Measurements from ENCODE around the gene ITGAE. TPM values are rescaled to one million over a fixed set of nuclear protein-coding genes. Genes with fewer than 3 reads are reported as not detected.
"Not testable (repeated sequence)": the region's sequence is repeated elsewhere in the genome, so short reads cannot be mapped to it uniquely, and the experiment has no call there.

ITGAE gene
- total and polyA plus RNA-seq, 7 experiments from 2014 or later = 16.3 to 44.9 (median 23.6) TPM

DNA sequence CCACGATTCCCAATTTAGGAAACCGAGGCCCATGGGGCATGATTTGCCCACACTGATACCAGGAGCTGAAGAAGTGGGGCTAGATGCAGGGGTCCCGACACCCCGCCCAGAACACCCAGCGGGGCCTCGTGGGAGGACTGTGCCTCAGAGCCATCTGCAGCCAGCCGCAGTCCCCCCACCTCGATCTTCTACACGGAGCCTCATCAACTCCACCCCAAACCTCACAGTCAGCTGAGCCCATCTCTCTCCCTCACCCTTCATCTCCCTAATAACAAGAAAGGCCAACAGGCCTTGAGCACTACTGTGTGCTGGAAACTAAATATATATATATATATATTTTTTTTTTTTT is 4.2 kb downstream of the ITGAE start:
- Mint-ChIP-seq H3K36me3 (no peaks in the 10 kb centered on the region), H3K4me3 (peak overlapping the region in 1 of 10 donors; percentile 46), H3K27ac (peak overlapping the region in 1 of 9 donors; percentile 24), H3K9me3 (no peaks in the 10 kb centered on the region), H3K27me3 (no peaks in the 10 kb centered on the region), H3K4me1 (peaks cover 0 to 25% (median 7%) of the 10 kb centered on the region in 7 donors)
- peaks cover 0 to 29% of the 10 kb centered on the region in 2 donors for H3K4me1 ChIP-seq (ENCODE audit: control insufficient read depth in 2 of 2, insufficient read depth in 2 of 2, low read length in 2 of 2)
- H3K4me3 ChIP-seq (ENCODE audit: low read length) = no peak overlapping the region
- DNase-seq (no peak), ATAC-seq (peak; percentile 10)
- ChIA-PET POLR2A (no interaction called here), CTCF (no interaction called here)
- H3K27ac ChIP-seq (ENCODE audit: low read depth, low read length) = no peak overlapping the region
- no peaks in the 10 kb centered on the region for H3K9me3 ChIP-seq (ENCODE audit: control insufficient read depth in 2 of 3, low read length in 3 of 3)
- no peaks in the 10 kb centered on the region for H3K36me3 ChIP-seq (ENCODE audit: control insufficient read depth in 2 of 3, insufficient read depth in 3 of 3, low read length in 3 of 3)
- H3K27me3 ChIP-seq (ENCODE audit: control insufficient read depth in 2 of 2, insufficient read depth in 2 of 2, low read length in 2 of 2) = no peaks in the 10 kb centered on the region
- intact Hi-C loops (cut with micrococcal nuclease) = loop anchor here in 1 of 2 donors (5.0 kb wide), 1 partner anchor 34 kb away; no protein-coding TSS in a partner anchor

DNA sequence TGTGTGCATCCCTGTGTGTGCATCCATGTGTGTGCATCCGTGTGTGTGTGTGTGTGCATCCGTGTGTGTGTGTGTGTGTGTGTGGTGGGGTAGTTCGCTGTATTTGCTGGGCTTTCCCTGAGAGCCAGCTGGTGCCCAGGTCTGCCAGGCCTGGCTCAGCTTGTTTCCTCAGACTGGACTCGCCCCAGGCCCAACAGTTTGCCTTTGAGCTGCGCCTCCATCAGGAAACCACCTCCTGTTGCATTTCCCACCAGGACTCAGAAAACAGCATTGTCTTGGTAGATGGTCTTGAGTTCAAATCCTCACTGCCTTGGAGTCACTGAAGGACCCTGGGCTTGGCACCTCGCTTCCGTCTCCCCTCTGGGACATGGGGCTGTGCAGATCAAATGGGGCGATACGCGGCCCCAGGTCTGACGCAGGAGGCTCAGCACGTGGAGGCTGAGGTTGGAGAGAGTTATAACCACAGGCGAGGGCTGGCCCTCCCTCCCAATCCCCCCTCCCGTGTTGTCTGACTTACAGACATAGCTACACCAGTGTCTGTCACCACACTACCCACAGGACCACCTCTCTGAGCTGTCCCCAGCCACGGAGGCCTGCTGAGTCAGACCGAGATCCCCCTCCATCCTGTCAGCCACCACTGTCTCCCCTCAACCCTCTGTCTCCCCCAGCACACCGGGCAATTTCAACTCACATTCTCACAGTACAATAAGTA is 4.7 kb downstream of the ITGAE start:
- Mint-ChIP-seq H3K36me3 (no peaks in the 10 kb centered on the region), H3K27ac (peak overlapping the region in 3 of 9 donors; percentile 23 to 49 (median 24)), H3K4me1 (peaks cover 0 to 30% (median 7%) of the 10 kb centered on the region in 7 donors), H3K9me3 (no peaks in the 10 kb centered on the region), H3K4me3 (peak overlapping the region in 1 of 10 donors; percentile 46), H3K27me3 (no peaks in the 10 kb centered on the region)
- H3K9me3 ChIP-seq (ENCODE audit: control insufficient read depth in 2 of 3, low read length in 3 of 3) = no peaks in the 10 kb centered on the region
- ChIA-PET CTCF (no interaction called here), POLR2A (no interaction called here)
- peaks cover 0 to 29% of the 10 kb centered on the region in 2 donors for H3K4me1 ChIP-seq (ENCODE audit: control insufficient read depth in 2 of 2, insufficient read depth in 2 of 2, low read length in 2 of 2)
- no peak overlapping the region for H3K4me3 ChIP-seq (ENCODE audit: low read length)
- H3K27ac ChIP-seq (ENCODE audit: low read depth, low read length) = no peak overlapping the region
- no peaks in the 10 kb centered on the region for H3K27me3 ChIP-seq (ENCODE audit: control insufficient read depth in 2 of 2, insufficient read depth in 2 of 2, low read length in 2 of 2)
- intact Hi-C loops (cut with micrococcal nuclease) = loop anchor here in 1 of 2 donors (5.0 kb wide), 1 partner anchor 34 kb away; no protein-coding TSS in a partner anchor
- peak in 1 of 9 donors; percentile 41 for DNase-seq
- peak; percentile 79 for ATAC-seq
- no peaks in the 10 kb centered on the region for H3K36me3 ChIP-seq (ENCODE audit: control insufficient read depth in 2 of 3, insufficient read depth in 3 of 3, low read length in 3 of 3)

DNA sequence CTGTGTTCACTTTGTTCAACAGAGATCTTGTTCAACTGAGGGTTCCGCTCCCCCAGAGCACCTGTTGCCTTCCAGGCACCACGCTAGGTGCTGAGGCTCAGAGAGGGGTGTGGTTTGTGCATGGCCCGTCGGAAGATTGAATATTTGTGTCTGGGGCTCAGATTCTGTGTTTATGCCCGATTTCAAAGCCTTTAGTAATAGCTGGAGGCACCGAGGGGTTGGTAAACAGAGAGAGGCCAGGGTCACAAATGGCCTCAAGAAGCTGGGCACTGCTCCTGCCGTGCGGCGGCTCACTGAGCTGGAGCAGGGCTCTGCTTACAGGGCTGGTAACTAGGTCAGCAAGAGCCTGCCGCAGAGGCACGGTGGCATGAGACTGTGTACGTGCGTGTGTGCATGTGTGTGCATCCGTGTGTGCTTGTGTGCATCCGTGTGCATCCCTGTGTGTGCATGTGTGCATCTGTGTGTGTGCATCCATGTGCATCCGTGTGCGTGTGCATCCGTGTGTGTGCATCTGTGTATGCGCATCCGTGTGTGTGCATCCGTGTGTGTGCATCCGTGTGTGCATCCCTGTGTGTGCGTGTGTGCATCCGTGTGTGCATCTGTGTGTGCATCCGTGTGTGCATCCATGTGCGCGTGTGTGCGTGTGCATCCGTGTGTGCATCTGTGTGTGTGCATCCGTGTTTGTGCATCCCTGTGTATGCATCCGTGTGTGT is 5.4 kb downstream of the ITGAE start:
- Mint-ChIP-seq H3K9me3 (peaks cover 0 to under 1% (median 0%) of the 10 kb centered on the region in 11 donors), H3K4me3 (peak overlapping the region in 1 of 10 donors; percentile 6), H3K27me3 (no peaks in the 10 kb centered on the region), H3K27ac (peak overlapping the region in 2 of 9 donors; percentile 33 to 49), H3K4me1 (peaks cover 0 to 33% (median 7%) of the 10 kb centered on the region in 7 donors), H3K36me3 (no peaks in the 10 kb centered on the region)
- H3K4me1 ChIP-seq (ENCODE audit: control insufficient read depth in 2 of 2, insufficient read depth in 2 of 2, low read length in 2 of 2) = peaks cover 0 to 30% of the 10 kb centered on the region in 2 donors
- no peaks in the 10 kb centered on the region for H3K27me3 ChIP-seq (ENCODE audit: control insufficient read depth in 2 of 2, insufficient read depth in 2 of 2, low read length in 2 of 2)
- no peaks in the 10 kb centered on the region for H3K36me3 ChIP-seq (ENCODE audit: control insufficient read depth in 2 of 3, insufficient read depth in 3 of 3, low read length in 3 of 3)
- ATAC-seq (no peak), DNase-seq (no peak)
- no peak overlapping the region for H3K4me3 ChIP-seq (ENCODE audit: low read length)
- intact Hi-C loops (cut with micrococcal nuclease) = loop anchor here in 1 of 2 donors (5.0 kb wide), 1 partner anchor 33 kb away; no protein-coding TSS in a partner anchor
- ChIA-PET POLR2A (no interaction called here), CTCF (no interaction called here)
- no peak overlapping the region for H3K27ac ChIP-seq (ENCODE audit: low read depth, low read length)
- no peaks in the 10 kb centered on the region for H3K9me3 ChIP-seq (ENCODE audit: control insufficient read depth in 2 of 3, low read length in 3 of 3)

DNA sequence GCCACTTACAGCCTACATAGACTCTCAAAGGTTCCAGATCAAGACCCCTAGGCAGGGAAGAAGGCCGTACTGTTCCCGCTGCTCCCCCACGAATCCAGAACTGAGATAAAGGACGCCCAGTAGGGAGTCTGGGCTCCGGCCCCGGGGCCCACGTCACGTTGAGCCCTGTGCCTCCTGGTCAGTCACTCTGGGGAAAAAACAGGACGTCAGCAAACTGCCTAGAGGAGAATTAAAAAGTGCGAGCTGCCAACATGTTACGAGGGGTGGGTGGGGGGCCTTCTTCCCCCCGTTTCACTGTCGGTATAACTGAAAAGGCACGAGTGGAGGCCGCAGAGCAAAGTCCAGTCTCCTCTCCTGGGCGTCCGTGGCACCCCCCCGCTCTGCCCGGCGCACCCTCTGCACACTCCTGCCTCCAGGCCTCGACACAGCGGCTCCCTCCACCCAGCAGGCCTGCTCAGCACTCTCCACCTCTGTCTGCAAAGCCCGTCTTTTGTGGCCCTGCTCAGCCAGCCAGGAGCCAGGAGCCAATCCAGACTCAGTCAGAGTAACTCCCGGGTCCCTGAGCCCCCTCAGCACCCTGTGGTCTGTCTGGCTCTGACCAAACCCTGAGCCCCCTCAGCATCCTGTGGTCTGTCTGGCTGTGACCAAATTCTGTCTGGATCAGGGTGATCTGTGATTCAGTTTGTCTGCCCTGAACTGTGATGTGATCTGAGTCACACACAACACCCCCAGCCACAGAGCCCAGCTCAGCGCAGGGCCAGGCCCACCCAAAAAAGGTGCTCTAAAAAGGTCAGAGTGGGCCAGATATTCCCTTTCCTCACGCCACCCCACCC is 6.2 kb downstream of the ITGAE start:
- Mint-ChIP-seq H3K27me3 (no peaks in the 10 kb centered on the region), H3K4me3 (no peak overlapping the region), H3K36me3 (no peaks in the 10 kb centered on the region), H3K9me3 (peaks cover 0 to 2% (median 0%) of the 10 kb centered on the region in 11 donors), H3K4me1 (peaks cover 0 to 39% (median 7%) of the 10 kb centered on the region in 7 donors), H3K27ac (peak overlapping the region in 1 of 9 donors; percentile 33)
- ATAC-seq (peak; percentile 60), DNase-seq (no peak)
- ChIA-PET CTCF (no interaction called here), POLR2A (no interaction called here)
- peaks cover 0 to 38% of the 10 kb centered on the region in 2 donors for H3K4me1 ChIP-seq (ENCODE audit: control insufficient read depth in 2 of 2, insufficient read depth in 2 of 2, low read length in 2 of 2)
- H3K4me3 ChIP-seq (ENCODE audit: low read length) = no peak overlapping the region
- intact Hi-C loops (cut with micrococcal nuclease) = loop anchor here in 1 of 2 donors (5.0 kb wide), 1 partner anchor 32 kb away; no protein-coding TSS in a partner anchor
- H3K27me3 ChIP-seq (ENCODE audit: control insufficient read depth in 2 of 2, insufficient read depth in 2 of 2, low read length in 2 of 2) = no peaks in the 10 kb centered on the region
- H3K27ac ChIP-seq (ENCODE audit: low read depth, low read length) = no peak overlapping the region
- H3K9me3 ChIP-seq (ENCODE audit: control insufficient read depth in 2 of 3, low read length in 3 of 3) = no peaks in the 10 kb centered on the region
- H3K36me3 ChIP-seq (ENCODE audit: control insufficient read depth in 2 of 3, insufficient read depth in 3 of 3, low read length in 3 of 3) = no peaks in the 10 kb centered on the region

DNA sequence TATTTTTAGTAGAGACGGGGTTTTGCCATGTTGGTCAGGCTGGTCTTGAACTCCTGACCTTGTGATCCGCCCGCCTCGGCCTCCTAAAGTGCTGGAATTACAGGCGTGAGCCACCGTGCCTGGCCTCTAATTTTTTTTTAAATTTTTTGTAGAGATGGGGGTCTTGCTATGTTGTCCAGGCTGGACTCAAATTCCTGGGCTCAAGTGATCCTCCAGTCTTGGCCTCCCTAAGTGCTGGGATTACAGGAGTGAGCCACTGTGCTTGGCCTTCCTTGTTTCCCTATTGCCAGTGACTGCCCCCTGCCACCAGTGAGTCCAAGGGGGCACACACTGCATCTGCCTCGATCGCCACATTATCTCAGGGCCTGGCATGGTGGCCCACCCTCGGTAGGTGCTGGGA is 6.8 kb downstream of the ITGAE start:
- H3K9me3 ChIP-seq (ENCODE audit: control insufficient read depth in 2 of 3, low read length in 3 of 3); intact Hi-C loops (cut with micrococcal nuclease); CTCF ChIA-PET; H3K9me3 Mint-ChIP-seq; ATAC-seq; H3K36me3 ChIP-seq (ENCODE audit: control insufficient read depth in 2 of 3, insufficient read depth in 3 of 3, low read length in 3 of 3); DNase-seq; H3K36me3 Mint-ChIP-seq; H3K27me3 ChIP-seq (ENCODE audit: control insufficient read depth in 2 of 2, insufficient read depth in 2 of 2, low read length in 2 of 2); H3K4me3 Mint-ChIP-seq; POLR2A ChIA-PET; H3K27ac Mint-ChIP-seq; H3K27me3 Mint-ChIP-seq; H3K4me3 ChIP-seq (ENCODE audit: low read length); H3K27ac ChIP-seq (ENCODE audit: low read depth, low read length): not testable (repeated sequence)
- H3K4me1 ChIP-seq (ENCODE audit: control insufficient read depth in 2 of 2, insufficient read depth in 2 of 2, low read length in 2 of 2) = peaks cover 0 to 38% of the 10 kb centered on the region in 2 donors
- H3K4me1 Mint-ChIP-seq = peaks cover 0 to 42% (median 7%) of the 10 kb centered on the region in 7 donors

DNA sequence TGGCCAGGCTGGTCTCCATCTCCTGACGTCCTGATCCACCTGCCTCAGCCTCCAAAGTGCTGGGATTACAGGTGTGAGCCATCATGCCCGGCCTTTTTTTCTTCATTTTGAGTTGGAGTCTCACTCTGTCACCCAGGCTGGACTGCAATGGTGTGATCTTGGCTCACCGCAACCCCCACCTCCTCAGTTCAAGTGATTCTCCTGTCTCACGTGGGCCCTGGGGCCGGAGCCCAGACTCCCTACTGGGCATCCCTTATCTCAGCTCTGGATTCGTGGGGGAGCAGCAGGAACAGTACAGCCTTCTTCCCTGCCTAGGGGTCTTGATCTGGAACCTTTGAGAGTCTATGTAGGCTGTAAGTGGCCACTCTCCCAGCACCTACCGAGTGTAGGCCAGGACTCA is 7.7 kb downstream of the ITGAE start:
- H3K9me3 Mint-ChIP-seq; H3K36me3 ChIP-seq (ENCODE audit: control insufficient read depth in 2 of 3, insufficient read depth in 3 of 3, low read length in 3 of 3); intact Hi-C loops (cut with micrococcal nuclease); H3K27ac ChIP-seq (ENCODE audit: low read depth, low read length); ATAC-seq; H3K27me3 ChIP-seq (ENCODE audit: control insufficient read depth in 2 of 2, insufficient read depth in 2 of 2, low read length in 2 of 2); DNase-seq; H3K27ac Mint-ChIP-seq; H3K9me3 ChIP-seq (ENCODE audit: control insufficient read depth in 2 of 3, low read length in 3 of 3); CTCF ChIA-PET; H3K36me3 Mint-ChIP-seq; H3K27me3 Mint-ChIP-seq; POLR2A ChIA-PET; H3K4me3 Mint-ChIP-seq; H3K4me3 ChIP-seq (ENCODE audit: low read length): not testable (repeated sequence)
- peaks cover 0 to 44% (median 8%) of the 10 kb centered on the region in 7 donors for H3K4me1 Mint-ChIP-seq
- peaks cover 2 to 44% of the 10 kb centered on the region in 2 donors for H3K4me1 ChIP-seq (ENCODE audit: control insufficient read depth in 2 of 2, insufficient read depth in 2 of 2, low read length in 2 of 2)

Data from naive thymus-derived CD4-positive, alpha-beta T cell (primary cell).